HepG2 (cell line): ENCODE measurements around the gene COLQ. TPM values are rescaled to one million over a fixed set of nuclear protein-coding genes. Genes with fewer than 3 reads are reported as not detected.

Experiments used
- ZBTB34 ChIP-seq: sonication (generic); formaldehyde crosslinking; IDR thresholded peaks from 2 replicates; pipeline ENCODE4 v1.8.0; 2022; ENCODE audit warnings: mild to moderate bottlenecking, missing genetic modification reagents
- ZNF318 ChIP-seq: sonication (generic); formaldehyde crosslinking; IDR thresholded peaks from 2 replicates; pipeline ENCODE4 v1.4.0; 2020; ENCODE audit warnings: mild to moderate bottlenecking, missing genetic modification reagents
- ZNF639 ChIP-seq: conservative IDR thresholded peaks from 2 replicates; pipeline ENCODE4 v1.6.1; 2018; ENCODE audit warnings: missing genetic modification reagents
- polyA plus RNA-seq, 8 experiments: library from polyadenylated mRNA; depleted of rRNA in 3 of 8; stranded (reverse) in 7 of 8; unstranded in 1 of 8; fragments of >200 nt; fragmentation: Illumina TruSeq in 4 of 8; extraction: Trizol in 4 of 8; gene quantifications; 2 replicates each; pipeline versions ENCODE4 v1.2.1 to v1.2.3, GENCODE V29; 2011 to 2016; ENCODE audit warnings: low read depth in 4 of 8, missing spikeins in 1 of 8, mixed read lengths in 1 of 8; ENCODE audit not compliant: insufficient read depth in 1 of 8
- total RNA-seq, 5 experiments: library from RNA; depleted of rRNA; stranded (reverse); fragments of >200 nt; fragmentation: Illumina TruSeq; extraction: Trizol; gene quantifications; 2 replicates each; pipeline ENCODE4 v1.2.3, GENCODE V29; 2016; ENCODE audit warnings: low read depth in 1 of 5

The COLQ gene
- total and polyA plus RNA-seq, 2 of the 13 experiments (the other 11 are each of a cell fraction or from before 2014, with no cell fraction given) = 0.31 to 0.46 TPM

GRCh38 chr3:15500107-15500724 lies 21.3 kb downstream of the COLQ start (continued):
- TF ChIP-seq ZNF318 (CRISPR knock-in tag) = no peak
- TF ChIP-seq ZNF639 = no peak
- TF ChIP-seq ZBTB34 (CRISPR knock-in tag) = no peak
